PC-9 (cell line): ENCODE data around the gene PINLYP.

ENCODE experiments used
- CTCF ChIP-seq: fragments of 200-600 bp; sonication (generic); conservative IDR thresholded peaks from 2 replicates; pipeline ENCODE4 v1.6.1; 2017; ENCODE audit warnings: mixed run types, antibody characterized with exemption, mild to moderate bottlenecking, moderate library complexity
- EZH2 ChIP-seq: fragments of 200-600 bp; sonication (generic); IDR thresholded peaks from 2 replicates; pipeline ENCODE4 v1.8.0; 2017; ENCODE audit warnings: antibody characterized with exemption, low read depth

- TF ChIP-seq CTCF (no peak), EZH2 (no peak)
These were observed at the start of gene PINLYP, which contains the start of gene XRCC1 for GRCh38 chr19:43575156-43575950.
